CD14-positive monocyte (primary cell): ENCODE results near the gene CASK. TPM values are rescaled to one million over a fixed set of nuclear protein-coding genes. Genes with fewer than 3 reads are reported as not detected.

ENCODE experiments used
- DNase-seq, 3 donors: peaks; one replicate each; pipeline ENCODE4 v3.0.0-alpha.2; 2011 to 2022
- H2AFZ ChIP-seq: 2 replicates; pipeline ENCODE4 v1.6.0; 2012; ENCODE audit warnings: mild to moderate bottlenecking, low read depth, low read length, inconsistent platforms; ENCODE audit not compliant: insufficient read depth, poor library complexity, severe bottlenecking
- H3K27ac ChIP-seq, 2 donors: 1 replicate in 1 of 2; 2 replicates in 1 of 2; pipeline ENCODE4 v1.5.1; 2012 to 2013; ENCODE audit warnings: low read length in 2 of 2, control low read depth in 1 of 2, inconsistent platforms in 1 of 2, low read depth in 1 of 2, mild to moderate bottlenecking in 1 of 2
- H3K27me3 ChIP-seq, 2 donors: one replicate each; pipeline versions ENCODE4 v1.6.0 to v1.6.1; 2011 to 2013; ENCODE audit warnings: low read length in 2 of 2; ENCODE audit not compliant: control insufficient read depth in 2 of 2, insufficient read depth in 2 of 2
- H3K36me3 ChIP-seq, 2 donors: replicated peaks in 1 of 2; 1 replicate in 1 of 2; 2 replicates in 1 of 2; pipeline versions ENCODE4 v1.5.1 to v1.6.1; 2012 to 2013; ENCODE audit warnings: low read length in 2 of 2, control low read depth in 1 of 2, inconsistent platforms in 1 of 2, mild to moderate bottlenecking in 1 of 2; ENCODE audit not compliant: insufficient read depth in 2 of 2, control insufficient read depth in 1 of 2
- H3K4me1 ChIP-seq, 2 donors: 1 replicate in 1 of 2; 2 replicates in 1 of 2; pipeline versions ENCODE4 v1.5.1 to v1.6.1; 2012 to 2013; ENCODE audit warnings: low read length in 2 of 2, control low read depth in 1 of 2, inconsistent platforms in 1 of 2, mild to moderate bottlenecking in 1 of 2, moderate library complexity in 1 of 2; ENCODE audit not compliant: insufficient read depth in 2 of 2, control insufficient read depth in 1 of 2
- H3K4me2 ChIP-seq: replicated peaks from 2 replicates; pipeline ENCODE3; 2012; ENCODE audit warnings: low read length, moderate library complexity, mild to moderate bottlenecking; ENCODE audit not compliant: poor library complexity, severe bottlenecking; ENCODE audit errors: extremely low read depth
- H3K4me3 ChIP-seq, 3 experiments: fragments of 200-600 bp in 1 of 3; sonication (generic) in 1 of 3; replicated peaks in 1 of 3; 1 replicate in 2 of 3; 2 replicates in 1 of 3; pipeline ENCODE4 v1.5.1; 2011 to 2013; ENCODE audit warnings: low read length in 3 of 3, mild to moderate bottlenecking in 3 of 3, control low read depth in 2 of 3, low read depth in 2 of 3, inconsistent platforms in 1 of 3, moderate library complexity in 1 of 3
- H3K79me2 ChIP-seq: 2 replicates; pipeline ENCODE4 v1.6.0; 2012; ENCODE audit warnings: mild to moderate bottlenecking, control low read depth, inconsistent platforms, low read length, moderate library complexity; ENCODE audit not compliant: insufficient read depth
- H3K9ac ChIP-seq: 2 replicates; pipeline ENCODE4 v1.6.0; 2017; ENCODE audit warnings: low read length, mild to moderate bottlenecking; ENCODE audit not compliant: insufficient read depth, poor library complexity, severe bottlenecking
- H3K9me3 ChIP-seq, 2 donors: replicated peaks in 1 of 2; 1 replicate in 1 of 2; 2 replicates in 1 of 2; pipeline versions ENCODE4 v1.5.1 to v1.6.1; 2012 to 2013; ENCODE audit warnings: low read length in 2 of 2, control low read depth in 1 of 2; ENCODE audit not compliant: control insufficient read depth in 1 of 2, insufficient read depth in 1 of 2
- H4K20me1 ChIP-seq: 2 replicates; pipeline ENCODE4 v1.6.0; 2012; ENCODE audit warnings: mild to moderate bottlenecking, low read length, control low read depth, moderate library complexity; ENCODE audit not compliant: insufficient read depth
- H3K27ac Mint-ChIP-seq, 7 donors: one replicate each; pipeline ENCODE4 v1.8.0; 2020; ENCODE audit warnings: mild to moderate bottlenecking in 7 of 7, mixed read lengths in 7 of 7, moderate library complexity in 6 of 7, inconsistent platforms in 2 of 7
- H3K27me3 Mint-ChIP-seq, 3 donors: one replicate each; pipeline ENCODE4 v1.8.0; 2021 to 2022; ENCODE audit warnings: low read depth in 3 of 3, mild to moderate bottlenecking in 3 of 3, mixed read lengths in 3 of 3, moderate library complexity in 3 of 3, inconsistent platforms in 1 of 3
- H3K36me3 Mint-ChIP-seq, 2 donors: one replicate each; pipeline ENCODE4 v1.8.0; 2020; ENCODE audit warnings: mixed read lengths in 2 of 2, inconsistent platforms in 1 of 2, mild to moderate bottlenecking in 1 of 2
- H3K4me1 Mint-ChIP-seq: one replicate; pipeline ENCODE4 v1.8.0; 2020; ENCODE audit warnings: mild to moderate bottlenecking, mixed read lengths
- H3K4me3 Mint-ChIP-seq, 2 donors: one replicate each; pipeline ENCODE4 v1.8.0; 2020; ENCODE audit warnings: mild to moderate bottlenecking in 2 of 2, mixed read lengths in 2 of 2, moderate library complexity in 1 of 2
- H3K9me3 Mint-ChIP-seq, 7 donors: one replicate each; pipeline ENCODE4 v1.8.0; 2020 to 2022; ENCODE audit warnings: mixed read lengths in 7 of 7, mild to moderate bottlenecking in 6 of 7, moderate library complexity in 6 of 7, inconsistent platforms in 2 of 7
- CTCF ChIP-seq: fragments of 200-600 bp; IDR thresholded peaks from one replicate; pipeline ENCODE4 v1.8.0; 2022; ENCODE audit warnings: antibody characterized with exemption, mild to moderate bottlenecking
- WGBS: methylation state at CpG from one replicate; pipeline ENCODE4 v1.1.5; 2013; ENCODE audit warnings: missing lambda C conversion rate; ENCODE audit not compliant: insufficient coverage; 5-methylcytosine and 5-hydroxymethylcytosine counted together
- intact Hi-C, 2 donors: fragments of 100-400 bp; cut with micrococcal nuclease; formaldehyde crosslinking; loops; one replicate each; pipeline versions ENCODE4 v1.15.0 to v1.15.1; 2023
- polyA plus RNA-seq, 3 donors: library from polyadenylated mRNA; depleted of rRNA in 1 of 3; unstranded in 2 of 3; stranded (reverse) in 1 of 3; fragments of 300-500 nt in 2 of 3; fragments of >200 nt in 1 of 3; fragmentation: Illumina TruSeq in 2 of 3; gene quantifications; 1 replicate in 2 of 3; 2 replicates in 1 of 3; pipeline ENCODE4 v1.2.3, GENCODE V29; 2012 to 2021

The CASK gene
- polyA plus RNA-seq, 3 donors: 0.48 to 7.4 (median 2.5) TPM

GRCh38 chrX:41478381-41478911, 444.9 kb downstream of the CASK start:
- Mint-ChIP-seq H3K9me3 (peaks cover 0 to 22% (median 2%) of the 10 kb centered on the region in 7 donors), H3K27ac (no peak overlapping the region), H3K4me3 (no peak overlapping the region), H3K36me3 (no peaks in the 10 kb centered on the region), H3K27me3 (peaks cover 0 to 3% (median 3%) of the 10 kb centered on the region in 3 donors), H3K4me1 (peaks cover 6% of the 10 kb centered on the region)
- H3K4me3 ChIP-seq: no peak overlapping the region
- TF ChIP-seq CTCF: no peak
- intact Hi-C loops: no loop called here
- no peak for DNase-seq
- no peaks in the 10 kb centered on the region for H3K36me3 ChIP-seq
- no peaks in the 10 kb centered on the region for H3K9me3 ChIP-seq
- H2AFZ ChIP-seq: no peak overlapping the region
- H3K4me2 ChIP-seq: no peak overlapping the region
- H3K27ac ChIP-seq: no peak overlapping the region
- H4K20me1 ChIP-seq: no peaks in the 10 kb centered on the region
- H3K27me3 ChIP-seq: no peaks in the 10 kb centered on the region
- WGBS: 83% methylated on average over 3 of the region's 6 CpGs
- no peaks in the 10 kb centered on the region for H3K4me1 ChIP-seq
- no peaks in the 10 kb centered on the region for H3K79me2 ChIP-seq
- H3K9ac ChIP-seq: no peak overlapping the region

GRCh38 chrX:41475591-41476241, 447.6 kb downstream of the CASK start:
- no peak overlapping the region for H3K27ac Mint-ChIP-seq
- no peak for TF ChIP-seq CTCF

More at GRCh38 chrX:41475591-41476241, 447.6 kb downstream of the CASK start:
- H3K4me3 Mint-ChIP-seq: no peak overlapping the region
- H3K27me3 ChIP-seq: no peaks in the 10 kb centered on the region
- H3K9me3 Mint-ChIP-seq: peaks cover 0 to 26% (median 6%) of the 10 kb centered on the region in 7 donors
- H3K4me2 ChIP-seq: no peak overlapping the region
- no peak overlapping the region for H3K27ac ChIP-seq
- peaks cover 2% of the 10 kb centered on the region for H3K4me1 Mint-ChIP-seq
- no peaks in the 10 kb centered on the region for H3K36me3 ChIP-seq
- no peaks in the 10 kb centered on the region for H3K79me2 ChIP-seq
- H4K20me1 ChIP-seq: no peaks in the 10 kb centered on the region
- no peak overlapping the region for H2AFZ ChIP-seq
- DNase-seq: no peak
- peaks cover 0 to 4% of the 10 kb centered on the region in 2 donors for H3K9me3 ChIP-seq
- H3K36me3 Mint-ChIP-seq: no peaks in the 10 kb centered on the region
- 85% methylated on average over 4 of the region's 12 CpGs for WGBS
- no peak overlapping the region for H3K4me3 ChIP-seq
- intact Hi-C loops: no loop called here
- peaks cover 0 to 4% (median 3%) of the 10 kb centered on the region in 3 donors for H3K27me3 Mint-ChIP-seq
- H3K9ac ChIP-seq: no peak overlapping the region
- no peaks in the 10 kb centered on the region for H3K4me1 ChIP-seq
